GM18498 (cell line): Measurements from ENCODE around the gene UPF1.

ENCODE experiments used
- ATAC-seq: cut with Tn5 transposase; IDR thresholded peaks from one replicate; pipeline ENCODE4 v1.9.1; 2021; ENCODE audit warnings: mild to moderate bottlenecking, moderate library complexity; ENCODE audit not compliant: unreplicated experiment

Gene UPF1

GRCh38 chr19:18831524-18832305 is at the start of gene UPF1:
Gene UPF1, plus strand, starts transcription at chr19:18831959. Its CDS starts 251 bp downstream, at chr19:18832210.
- peak; percentile 79 for ATAC-seq

DNA sequence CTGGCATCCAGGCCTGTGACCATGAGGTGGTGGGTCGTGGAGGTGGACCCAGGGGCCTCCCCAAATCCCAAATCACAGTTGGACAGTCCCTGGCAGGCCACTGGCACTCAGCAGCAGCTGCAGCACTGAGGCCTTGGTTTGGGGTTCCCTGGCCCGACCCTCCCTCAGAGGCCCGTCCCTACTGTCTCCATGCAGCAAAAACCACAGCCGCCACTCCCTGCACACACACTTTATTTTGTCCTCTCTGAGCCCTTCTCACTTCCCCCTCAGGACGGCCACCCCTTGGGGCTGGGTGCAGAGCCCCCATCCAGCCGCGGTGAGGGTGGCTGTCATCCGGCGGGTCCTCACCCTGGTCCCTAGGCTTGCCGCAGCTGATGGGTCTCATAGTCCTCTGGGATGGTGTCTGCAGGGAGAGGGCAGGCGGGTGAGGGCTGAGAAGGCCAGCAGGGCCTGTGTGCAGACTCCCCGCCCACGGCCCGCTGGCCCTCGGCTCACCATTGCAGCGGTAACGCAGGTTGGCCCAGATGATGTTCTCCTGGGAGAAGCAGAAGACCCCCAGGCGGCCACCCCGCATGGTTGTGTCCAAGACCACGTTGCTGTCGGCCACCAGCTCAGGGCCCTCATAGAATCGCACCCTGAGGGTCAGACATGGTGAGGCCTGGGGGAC is 49.1 kb upstream of the UPF1 start:
- ATAC-seq, result no peak

DNA sequence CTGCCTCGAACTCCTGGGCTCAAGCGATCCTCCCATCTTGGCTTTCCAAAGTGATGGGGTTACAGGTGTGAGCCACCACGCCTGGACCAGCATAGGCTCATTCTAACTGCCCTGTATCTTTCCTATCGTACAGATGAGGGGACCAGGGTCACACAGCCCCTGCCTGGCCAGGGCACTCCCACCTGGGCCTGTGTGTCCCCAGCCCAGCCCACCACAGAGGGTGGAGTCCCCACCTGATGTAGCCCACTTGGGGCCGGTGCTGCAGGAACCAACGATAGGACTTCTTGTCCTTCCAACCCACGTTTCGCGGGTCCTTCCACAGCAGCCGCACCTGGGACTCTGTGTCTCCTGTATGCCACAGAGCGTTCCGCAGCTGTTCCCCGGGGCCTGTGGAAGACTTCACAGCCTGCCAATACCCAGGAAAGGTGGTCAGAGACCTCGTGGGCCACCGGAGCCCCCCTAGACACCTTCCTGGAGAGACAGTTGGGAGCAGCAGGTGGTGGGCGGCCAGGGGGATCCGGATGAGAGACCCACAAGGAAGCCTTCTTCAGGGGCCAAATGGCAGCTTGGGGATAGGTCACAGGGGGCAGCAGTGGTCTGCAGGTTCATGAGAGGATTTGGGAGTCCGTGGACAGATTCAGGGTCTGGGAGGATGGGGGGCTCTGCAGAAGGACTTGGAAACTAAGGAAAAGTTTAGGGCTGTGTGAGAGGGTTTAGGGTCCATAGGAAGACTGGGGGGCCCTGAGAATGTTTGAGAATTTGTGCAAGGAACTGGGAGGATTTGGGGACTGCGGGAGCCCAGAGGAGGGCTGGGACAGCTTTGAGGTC is 47.6 kb upstream of the UPF1 start:
- no peak for ATAC-seq

DNA sequence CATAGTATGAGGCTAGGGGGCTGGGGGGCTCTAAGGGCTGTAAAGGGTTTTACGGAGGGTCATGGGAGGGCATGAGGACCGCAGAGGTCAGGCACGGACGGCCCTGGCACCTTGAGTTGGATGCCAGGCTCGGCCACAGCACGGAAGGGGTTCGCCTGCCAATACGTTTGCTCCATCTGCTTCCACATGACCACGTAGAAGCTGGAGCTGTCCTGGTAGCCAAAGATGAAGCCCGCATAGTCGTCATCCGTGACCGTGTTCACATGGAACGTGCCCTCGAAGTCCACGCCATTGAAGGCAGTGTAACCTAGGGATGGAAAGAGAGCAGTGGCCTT is 47.0 kb upstream of the UPF1 start:
- no peak for ATAC-seq

DNA sequence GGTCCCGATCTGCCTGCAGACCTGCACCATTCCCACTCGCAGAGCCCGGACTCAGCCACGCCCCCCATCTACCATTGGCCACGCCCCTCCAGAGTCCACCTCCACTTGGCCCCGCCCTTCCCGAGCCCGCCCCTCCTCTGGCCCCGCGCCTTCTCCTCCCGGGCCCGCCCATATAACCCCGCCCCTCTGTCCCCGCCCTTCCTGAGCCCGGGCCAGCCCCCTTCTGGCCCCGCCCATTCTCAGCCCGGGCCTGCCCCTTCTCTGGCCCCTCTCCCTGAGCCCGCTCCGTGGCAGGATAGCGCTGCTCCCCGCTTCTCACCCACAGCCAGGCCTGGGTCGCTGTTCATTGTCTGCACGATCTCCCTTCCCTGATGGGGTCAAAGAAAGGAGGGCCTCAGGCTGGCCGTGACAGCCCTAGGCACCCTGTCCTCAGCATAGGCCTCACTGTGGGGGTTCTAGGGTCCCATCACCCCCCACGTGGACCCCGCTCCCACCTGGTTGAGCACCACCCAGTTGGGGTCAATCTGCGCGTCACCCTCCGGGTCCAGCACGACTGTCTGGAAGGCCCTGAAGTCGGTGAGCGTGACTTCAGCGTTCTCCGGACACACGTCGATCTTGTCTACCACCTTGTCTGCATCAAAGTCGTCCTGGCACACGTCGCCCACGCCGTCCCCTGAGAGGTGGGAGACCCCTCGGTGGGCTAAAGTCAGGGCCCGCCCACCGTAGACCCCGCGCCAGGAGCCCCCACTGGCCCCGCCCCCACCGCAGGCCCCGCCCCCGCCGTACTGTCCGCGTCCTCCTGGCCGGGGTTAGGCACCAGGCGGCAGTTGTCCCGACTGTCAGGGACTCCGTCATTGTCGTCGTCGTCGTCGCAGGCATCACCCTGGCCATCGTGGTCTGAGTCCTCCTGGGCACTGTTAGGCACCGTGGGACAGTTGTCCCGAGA is 46.3 kb upstream of the UPF1 start:
- ATAC-seq, result no peak

DNA sequence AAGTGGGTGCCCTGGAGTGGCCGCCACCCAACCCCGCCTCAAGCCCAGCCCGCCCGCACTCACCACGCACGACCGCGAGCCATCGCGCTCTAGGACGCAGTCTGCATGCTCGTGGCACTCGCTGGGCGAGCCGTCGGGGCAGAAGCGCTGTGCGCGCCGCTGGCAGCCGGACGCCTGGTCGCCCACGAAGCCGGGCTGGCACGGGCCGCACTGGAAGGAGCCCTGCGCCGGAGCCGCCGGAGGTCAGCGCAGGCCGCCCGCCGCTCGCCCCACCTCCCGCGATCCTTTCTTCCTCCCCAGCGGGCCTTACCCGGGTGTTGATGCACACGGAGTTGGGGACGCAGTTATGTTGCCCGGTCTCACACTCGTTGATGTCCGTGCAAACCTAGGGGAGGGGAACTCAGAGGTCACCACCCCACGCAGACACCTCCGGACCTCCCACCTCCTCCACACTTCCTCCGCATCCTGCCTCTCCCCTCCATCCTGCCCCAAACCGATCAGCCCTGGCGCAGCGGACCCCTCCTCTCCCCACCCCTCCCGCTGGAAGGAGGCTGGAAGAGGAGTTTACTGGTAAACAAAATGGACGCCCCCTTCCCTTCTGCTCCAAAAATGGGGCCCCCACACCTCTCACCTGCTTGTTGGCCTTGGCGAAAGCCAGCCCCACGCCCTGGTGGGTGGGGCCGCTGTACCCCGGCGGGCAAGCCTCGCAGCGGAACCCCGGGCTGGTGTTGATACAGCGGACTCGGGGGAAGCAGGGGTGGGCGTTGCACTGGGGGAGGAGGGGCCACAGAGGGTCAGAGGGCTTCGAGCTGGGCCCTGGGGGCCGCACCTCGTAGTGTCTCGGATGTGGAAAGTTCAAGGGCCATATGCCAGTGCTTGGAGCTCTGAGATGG is 43.0 kb upstream of the UPF1 start:
- ATAC-seq, result no peak

DNA sequence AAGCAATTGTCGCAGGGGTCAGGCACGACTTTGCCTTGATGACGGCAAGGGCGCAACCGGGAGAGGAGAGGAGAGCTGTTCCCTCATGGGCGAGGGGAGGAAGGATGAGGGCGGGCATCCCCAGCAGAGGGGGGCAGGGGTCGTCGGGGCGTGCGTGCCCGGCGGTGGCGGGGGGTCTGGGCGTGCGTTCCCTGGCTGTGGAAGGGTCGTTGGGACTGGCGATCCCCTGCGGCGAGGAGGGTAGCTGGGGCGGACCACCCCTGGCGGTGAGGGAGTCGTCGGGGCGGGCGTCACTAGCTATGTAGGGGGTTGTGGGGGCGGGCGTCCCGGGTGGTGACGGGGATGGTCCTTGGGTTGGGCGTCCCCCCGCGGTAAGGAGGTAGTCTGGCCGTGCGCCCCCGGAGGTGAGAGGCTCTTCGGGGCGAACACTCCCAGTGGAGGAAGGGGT is 42.3 kb upstream of the UPF1 start:
- ATAC-seq, result no peak

DNA sequence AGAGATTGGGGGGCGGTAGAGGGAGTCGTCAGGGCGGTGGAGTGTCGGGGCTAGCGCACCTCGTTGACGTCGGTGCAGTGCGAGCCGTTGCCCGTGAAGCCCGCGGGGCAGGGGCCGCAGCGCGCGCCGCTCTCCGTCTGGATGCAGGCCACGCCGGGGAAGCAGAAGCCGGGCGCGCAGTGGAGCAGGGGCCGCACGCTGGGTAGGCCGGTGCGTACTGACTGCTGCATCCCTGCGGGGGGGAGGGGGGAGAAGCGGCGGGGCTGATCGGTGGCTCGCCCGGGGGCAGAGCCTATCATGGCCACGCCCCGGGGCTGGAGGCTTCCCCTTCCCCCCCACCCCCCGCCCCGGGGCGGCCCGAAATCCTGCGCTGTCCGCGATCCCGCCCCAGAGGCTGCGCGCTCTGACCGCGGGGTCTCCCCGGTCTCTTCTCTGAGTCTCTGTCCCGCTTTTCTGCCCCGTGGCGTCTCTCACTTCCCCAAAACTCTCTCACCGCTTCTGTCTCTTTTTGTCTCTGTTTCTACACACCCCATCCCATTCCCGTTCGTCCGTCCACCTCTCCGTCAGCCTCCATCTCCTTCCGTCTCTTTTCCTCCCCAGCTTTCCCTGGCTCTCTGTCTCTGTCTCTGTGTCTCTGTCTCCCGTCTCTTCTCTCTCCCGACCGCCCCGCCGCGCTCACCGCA is 41.7 kb upstream of the UPF1 start:
- no peak for ATAC-seq

- ATAC-seq, result no peak
These were observed 41.0 kb upstream of the UPF1 start, which contains the start of gene COMP for GRCh38 chr19:18790566-18791314. Gene COMP, minus strand, starts transcription at chr19:18791305. Its CDS starts 36 bp downstream, at chr19:18791269.

DNA sequence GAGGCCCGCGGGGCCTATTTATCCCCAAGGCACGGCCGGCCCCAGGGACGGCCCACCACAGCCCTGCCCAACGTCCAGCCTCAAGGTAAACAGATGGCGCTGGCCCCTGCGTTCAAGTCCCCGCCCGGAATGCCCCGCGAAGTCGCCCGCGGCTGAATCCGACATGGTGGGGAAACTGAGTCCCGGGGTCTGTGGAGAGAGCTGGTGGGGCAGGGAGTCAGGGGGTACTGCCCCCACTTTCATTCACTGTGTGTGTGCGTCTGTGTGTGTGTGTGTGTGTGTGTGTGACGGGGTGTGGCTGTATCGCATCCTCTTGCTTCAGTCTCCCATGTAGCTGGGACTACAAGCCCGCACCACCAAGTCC is 40.5 kb upstream of the UPF1 start:
- no peak for ATAC-seq

DNA sequence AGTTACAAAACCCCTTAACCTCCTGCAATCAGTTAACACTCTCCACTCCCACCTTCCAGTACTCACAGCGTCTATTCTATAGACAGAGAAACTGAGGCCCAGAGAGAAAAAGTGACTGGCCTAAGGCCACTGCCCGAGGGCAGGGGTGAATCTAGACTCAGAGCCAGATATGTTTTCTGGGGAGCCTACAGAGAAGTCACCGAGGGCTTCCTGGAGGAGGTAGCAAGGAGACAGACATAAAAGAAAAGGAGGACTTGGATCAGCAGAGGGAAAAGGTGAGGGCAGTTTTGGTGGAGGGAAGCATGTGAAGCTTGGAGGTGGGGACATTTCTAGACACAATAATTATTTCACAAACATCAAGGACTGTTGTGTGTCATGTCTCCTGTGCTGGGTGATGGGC is 39.1 kb upstream of the UPF1 start:
- ATAC-seq, result no peak

- no peak for ATAC-seq
These were observed 38.4 kb upstream of the UPF1 start for GRCh38 chr19:18793144-18794028.

DNA sequence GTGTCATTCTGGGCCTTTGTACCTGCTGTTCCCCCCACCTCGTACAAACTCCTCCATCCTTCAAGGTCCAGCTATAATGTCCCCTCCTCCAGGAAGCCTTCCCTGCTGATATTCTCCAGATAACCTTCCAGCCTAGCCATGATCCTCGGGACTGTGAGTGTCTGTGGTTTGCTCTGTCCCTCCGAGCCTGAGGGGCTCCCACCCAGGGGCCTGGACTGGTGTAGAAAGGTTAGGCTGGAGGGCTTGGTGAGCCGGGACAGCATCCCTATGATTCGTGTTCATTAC is 37.8 kb upstream of the UPF1 start:
- no peak for ATAC-seq

DNA sequence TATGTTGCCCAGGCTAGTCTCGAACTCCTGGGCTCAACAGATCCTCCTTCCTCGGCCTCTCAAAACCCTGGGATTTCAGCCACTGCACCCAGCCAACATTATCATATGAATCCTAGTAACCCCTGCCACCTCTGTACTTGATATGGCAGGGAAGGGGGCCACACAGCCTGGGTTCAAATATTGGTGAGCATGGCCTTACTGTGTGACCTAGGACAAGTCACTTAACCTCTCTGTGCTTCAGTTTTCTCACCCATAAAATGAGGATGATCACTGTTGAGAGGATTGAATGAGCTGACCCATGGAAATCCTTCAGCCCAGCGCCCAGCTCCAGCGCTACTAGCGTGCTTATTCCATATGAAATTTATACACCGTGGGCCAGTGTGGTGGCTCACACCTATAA is 37.1 kb upstream of the UPF1 start:
- no peak for ATAC-seq

- no peak for ATAC-seq
These were observed 36.2 kb upstream of the UPF1 start for GRCh38 chr19:18795540-18795939.

DNA sequence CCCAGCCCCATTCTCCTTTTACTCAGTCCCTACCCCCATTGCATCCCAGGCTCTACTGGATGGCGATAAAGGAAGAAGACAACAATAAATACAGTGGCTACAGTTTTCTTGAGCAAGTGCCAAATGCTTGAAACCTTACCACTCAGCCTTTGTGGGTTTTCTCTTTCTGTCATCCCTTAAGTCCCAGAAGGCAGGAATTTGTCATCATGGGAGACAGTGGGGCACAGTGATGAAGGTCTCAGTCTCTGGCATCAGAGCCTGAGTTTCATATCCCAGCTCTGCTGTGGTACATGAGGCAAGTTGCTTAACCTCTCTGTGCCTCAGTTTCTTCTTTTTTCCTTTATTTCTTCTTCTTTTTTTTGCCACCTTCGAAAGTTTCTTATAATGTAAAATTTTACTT is 35.5 kb upstream of the UPF1 start:
- ATAC-seq, result no peak
